IMR-90 (cell line): ENCODE results near the gene ALAS2. TPM values are rescaled to one million over a fixed set of nuclear protein-coding genes. Genes with fewer than 3 reads are reported as not detected.

Source experiments
- ATAC-seq: fragments of 200-7000 bp; cut with Tn5 transposase; 2 replicates; pipeline ENCODE4 v1.9.1; 2020; ENCODE audit warnings: low read depth, mild to moderate bottlenecking, moderate library complexity
- BruUV-seq: library from RNA; stranded (reverse); fragments of 400-500 nt; replicated peaks from 2 replicates; lab custom pipeline; 2021; lab: Mats Ljungman, UMichigan
- CTCF ChIA-PET: fragments of 300-600 bp; formaldehyde crosslinking; extraction: SDS; loops from one replicate; lab custom pipeline; 2021; ENCODE audit warnings: antibody characterized with exemption; lab: Yijun Ruan, JAX
- POLR2A ChIA-PET: fragments of 300-600 bp; sonication (Branson Sonifier 250); formaldehyde crosslinking; loops from one replicate; lab custom pipeline; 2022; ENCODE audit warnings: antibody characterized with exemption; ENCODE audit not compliant: unreplicated experiment; lab: Charles Lee
- DNase-seq: peaks from one replicate; pipeline ENCODE4 v3.0.0; 2013
- H2AFZ ChIP-seq: replicated peaks from 2 replicates; pipeline ENCODE3; 2013; ENCODE audit warnings: low read length, mild to moderate bottlenecking; ENCODE audit not compliant: poor library complexity
- H2AK5ac ChIP-seq: 2 replicates; pipeline ENCODE4 v1.6.1; 2013; ENCODE audit warnings: low read depth, low read length, inconsistent platforms
- H2AK9ac ChIP-seq: replicated peaks from 2 replicates; pipeline ENCODE3; 2013; ENCODE audit warnings: mild to moderate bottlenecking, low read depth, low read length, moderate library complexity; ENCODE audit not compliant: poor library complexity
- H2BK120ac ChIP-seq: 2 replicates; pipeline ENCODE4 v1.6.1; 2013; ENCODE audit warnings: low read depth, low read length, inconsistent platforms
- H2BK15ac ChIP-seq: 3 replicates; pipeline ENCODE4 v1.6.1; 2013; ENCODE audit warnings: low read depth, low read length, inconsistent platforms
- H2BK20ac ChIP-seq: 2 replicates; pipeline ENCODE4 v1.6.1; 2013; ENCODE audit warnings: low read depth, mild to moderate bottlenecking, inconsistent platforms, low read length, moderate library complexity
- H2BK5ac ChIP-seq: 2 replicates; pipeline ENCODE4 v1.6.1; 2013; ENCODE audit warnings: mild to moderate bottlenecking, low read depth, low read length, inconsistent platforms; ENCODE audit not compliant: poor library complexity, severe bottlenecking
- H3K14ac ChIP-seq: replicated peaks from 2 replicates; pipeline ENCODE4 v1.6.1; 2013; ENCODE audit warnings: low read depth, low read length, inconsistent platforms
- H3K18ac ChIP-seq: 2 replicates; pipeline ENCODE4 v1.6.1; 2013; ENCODE audit warnings: low read depth, low read length, control low read depth
- H3K23ac ChIP-seq: 2 replicates; pipeline ENCODE4 v1.6.1; 2013; ENCODE audit warnings: low read depth, low read length, inconsistent platforms
- H3K27ac ChIP-seq: 2 replicates; pipeline ENCODE4 v1.5.1; 2013; ENCODE audit warnings: mild to moderate bottlenecking, control low read depth, low read length; ENCODE audit not compliant: insufficient read depth
- H3K27me3 ChIP-seq: 2 replicates; pipeline ENCODE4 v1.6.1; 2013; ENCODE audit warnings: low read length; ENCODE audit not compliant: control insufficient read depth, insufficient read depth
- H3K36me3 ChIP-seq: 2 replicates; pipeline ENCODE4 v1.6.1; 2013; ENCODE audit warnings: low read length, mixed read lengths; ENCODE audit not compliant: control insufficient read depth, insufficient read depth
- H3K4ac ChIP-seq: 2 replicates; pipeline ENCODE4 v1.6.1; 2013; ENCODE audit warnings: low read depth, low read length, inconsistent platforms
- H3K4me1 ChIP-seq: 2 replicates; pipeline ENCODE4 v1.6.1; 2013; ENCODE audit warnings: low read length, mixed read lengths; ENCODE audit not compliant: control insufficient read depth, insufficient read depth
- H3K4me2 ChIP-seq: 2 replicates; pipeline ENCODE4 v1.6.1; 2013; ENCODE audit warnings: low read depth, mild to moderate bottlenecking, control low read depth, low read length, moderate library complexity
- H3K4me3 ChIP-seq: 2 replicates; pipeline ENCODE4 v1.5.1; 2013; ENCODE audit warnings: low read depth, mild to moderate bottlenecking, control low read depth, low read length, moderate library complexity; ENCODE audit not compliant: insufficient read depth
- H3K56ac ChIP-seq: 2 replicates; pipeline ENCODE4 v1.6.1; 2013; ENCODE audit warnings: low read length, inconsistent platforms; ENCODE audit not compliant: insufficient read depth; ENCODE audit errors: extremely low read depth
- H3K79me1 ChIP-seq, 2 experiments: 2 replicates each; pipeline ENCODE4 v1.6.1; 2013; ENCODE audit warnings: low read length in 2 of 2, inconsistent platforms in 1 of 2, low read depth in 1 of 2
- H3K9ac ChIP-seq: 2 replicates; pipeline ENCODE4 v1.6.1; 2013; ENCODE audit warnings: low read depth, low read length, control low read depth
- H3K9me1 ChIP-seq: 2 replicates; pipeline ENCODE4 v1.6.1; 2013; ENCODE audit warnings: low read length, inconsistent platforms; ENCODE audit not compliant: insufficient read depth
- H3K9me3 ChIP-seq: 2 replicates; pipeline ENCODE4 v1.6.1; 2013; ENCODE audit warnings: low read length; ENCODE audit not compliant: control insufficient read depth, insufficient read depth
- H4K20me1 ChIP-seq: 2 replicates; pipeline ENCODE4 v1.6.1; 2013; ENCODE audit warnings: low read length, inconsistent platforms; ENCODE audit not compliant: insufficient read depth
- H4K5ac ChIP-seq: 2 replicates; pipeline ENCODE4 v1.6.1; 2013; ENCODE audit warnings: mild to moderate bottlenecking, low read depth, low read length, control low read depth
- H4K8ac ChIP-seq, 2 experiments: 2 replicates each; pipeline ENCODE4 v1.6.1; 2013; ENCODE audit warnings: low read depth in 2 of 2, low read length in 2 of 2, control low read depth in 1 of 2, inconsistent platforms in 1 of 2
- H4K91ac ChIP-seq: 2 replicates; pipeline ENCODE4 v1.6.1; 2013; ENCODE audit warnings: low read depth, low read length, inconsistent platforms; ENCODE audit not compliant: insufficient read depth
- ELK1 ChIP-seq: fragments of 150-350 bp; IDR thresholded peaks from 2 replicates; pipeline ENCODE4 v1.6.1; 2016; ENCODE audit warnings: low read depth, mild to moderate bottlenecking, low read length, moderate library complexity, borderline replicate concordance
- FOS ChIP-seq: fragments of 150-350 bp; IDR thresholded peaks from 2 replicates; pipeline ENCODE4 v1.6.1; 2016; ENCODE audit warnings: low read depth, low read length
- MXI1 ChIP-seq: IDR thresholded peaks from 2 replicates; pipeline ENCODE4 v1.6.1; 2012; ENCODE audit warnings: low read depth, mild to moderate bottlenecking, low read length, moderate library complexity, borderline replicate concordance
- RFX5 ChIP-seq: IDR thresholded peaks from 2 replicates; pipeline ENCODE4 v1.8.0; 2012; ENCODE audit warnings: low read depth, mild to moderate bottlenecking, low read length, moderate library complexity
- SMC3 ChIP-seq: fragments of 150-350 bp; IDR thresholded peaks from 2 replicates; pipeline ENCODE4 v1.6.1; 2016; ENCODE audit warnings: low read depth, mild to moderate bottlenecking, antibody characterized with exemption, low read length, moderate library complexity
- WGBS, 2 experiments: methylation state at CpG; one replicate each; pipeline versions ENCODE4 v1.1.5 to v1.1.7; 2013; ENCODE audit warnings: missing lambda C conversion rate in 2 of 2; ENCODE audit not compliant: insufficient read length in 1 of 2; ENCODE audit errors: extremely low coverage in 2 of 2; 5-methylcytosine and 5-hydroxymethylcytosine counted together
- dilution Hi-C: fragments of 300-500 bp; cut with HindIII; formaldehyde crosslinking; loops from one replicate; pipeline ENCODE4 v1.14.3; 2018; ENCODE audit warnings: low sequenced_read_pairs; ENCODE audit not compliant: unreplicated experiment
- in situ Hi-C: fragments of 300-500 bp; cut with MboI; formaldehyde crosslinking; loops from 3 replicates; pipeline ENCODE4 v1.14.3; 2019; ENCODE audit warnings: low sequenced_read_pairs, inconsistent platforms, mixed read lengths
- intact Hi-C: fragments of 100-400 bp; cut with micrococcal nuclease; formaldehyde crosslinking; loops from 2 replicates; pipeline ENCODE4 v1.10.0; 2022
- polyA plus RNA-seq, 3 experiments: library from polyadenylated mRNA; depleted of rRNA; stranded (reverse); fragments of >200 nt; gene quantifications; 2 replicates each; pipeline ENCODE4 v1.2.3, GENCODE V29; 2012; ENCODE audit warnings: low replicate concordance in 1 of 3
- total RNA-seq: library from RNA; depleted of rRNA; stranded (reverse); fragments of >200 nt; gene quantifications from 2 replicates; pipeline ENCODE4 v1.2.3, GENCODE V29; 2012

The ALAS2 gene
- total and polyA plus RNA-seq, 2 of the 4 experiments (the other 2 are of a cell fraction): not detected

GRCh38 chrX:55008571-55009358 is 22.0 kb downstream of the ALAS2 start:
- no peak overlapping the region for H3K4ac ChIP-seq
- no peak overlapping the region for H3K14ac ChIP-seq
- no peak overlapping the region for H3K4me2 ChIP-seq
- H3K23ac ChIP-seq: no peak overlapping the region
- DNase-seq (peak; percentile 4), ATAC-seq (no peak)
- no peak overlapping the region for H4K5ac ChIP-seq
- no peak overlapping the region for H4K8ac ChIP-seq
- peak overlapping the region; percentile 10 for H2AFZ ChIP-seq
- no peak overlapping the region for H3K56ac ChIP-seq
- peaks cover 7% of the 10 kb centered on the region for H3K36me3 ChIP-seq
- H4K20me1 ChIP-seq: peaks cover 6% of the 10 kb centered on the region; the same call in 1 of the 2 replicates
- no peak overlapping the region for H4K91ac ChIP-seq
- H2BK20ac ChIP-seq: no peak overlapping the region
- no peak overlapping the region for H2BK5ac ChIP-seq
- H2AK9ac ChIP-seq: no peak overlapping the region
- dilution Hi-C loops (no loop called here), in situ Hi-C loops (no loop called here), intact Hi-C loops (no loop called here)
- TF ChIP-seq MXI1 (no peak), RFX5 (no peak), ELK1 (no peak), FOS (no peak), SMC3 (no peak)
- H3K4me1 ChIP-seq: peaks cover 4% of the 10 kb centered on the region
- H2AK5ac ChIP-seq: no peak overlapping the region
- H3K18ac ChIP-seq: no peak overlapping the region
- H3K9me1 ChIP-seq: peaks cover 3% of the 10 kb centered on the region
- H3K9me3 ChIP-seq: no peaks in the 10 kb centered on the region
- no CpG with 5 or more reads among the region's 9 CpGs for WGBS, 2 experiments
- no peaks in the 10 kb centered on the region; a peak in 1 of 4 replicates for H3K79me1 ChIP-seq
- ChIA-PET POLR2A (no interaction called here), CTCF (no interaction called here)
- H3K9ac ChIP-seq: no peak overlapping the region
- no peak overlapping the region for H2BK120ac ChIP-seq
- H2BK15ac ChIP-seq: no peak overlapping the region
- H3K27me3 ChIP-seq: no peaks in the 10 kb centered on the region; the same call in 1 of the 2 replicates
- BruUV-seq: no TSS peak
- no peak overlapping the region for H3K4me3 ChIP-seq
- H3K27ac ChIP-seq: no peak overlapping the region
